WTC11 (cell line): Measurements from ENCODE around the gene SHROOM3. TPM values are rescaled to one million over a fixed set of nuclear protein-coding genes. Genes with fewer than 3 reads are reported as not detected.

Experiments used
- ATAC-seq: fragments of 200-7000 bp; cut with Tn5 transposase; 2 replicates; pipeline ENCODE4 v1.10.0; 2021; ENCODE audit warnings: mild to moderate bottlenecking, moderate library complexity
- CTCF ChIA-PET: fragments of 300-600 bp; sonication (Branson Sonifier 250); formaldehyde crosslinking; loops from one replicate; lab custom pipeline; 2021; ENCODE audit warnings: antibody characterized with exemption; lab: Charles Lee
- POLR2A ChIA-PET: fragments of 350-600 bp; sonication (Branson Sonifier 250); formaldehyde crosslinking; loops from one replicate; lab custom pipeline; 2021; ENCODE audit warnings: antibody characterized with exemption; lab: Charles Lee
- DNase-seq: peaks from one replicate; pipeline ENCODE4 v3.0.0; 2021; ENCODE audit warnings: low spot score
- H3K27ac Mint-ChIP-seq: 2 replicates; pipeline ENCODE4 v1.8.0; 2021; ENCODE audit warnings: mixed read lengths
- H3K27me3 Mint-ChIP-seq: 2 replicates; pipeline ENCODE4 v1.8.0; 2021; ENCODE audit warnings: low read depth, mild to moderate bottlenecking, moderate library complexity, mixed read lengths
- H3K36me3 Mint-ChIP-seq: 2 replicates; pipeline ENCODE4 v1.8.0; 2021; ENCODE audit warnings: mixed read lengths
- H3K4me1 Mint-ChIP-seq: 2 replicates; pipeline ENCODE4 v1.8.0; 2022; ENCODE audit warnings: mixed read lengths
- H3K4me3 Mint-ChIP-seq: 2 replicates; pipeline ENCODE4 v1.8.0; 2021; ENCODE audit warnings: mild to moderate bottlenecking, moderate library complexity, mixed read lengths
- H3K9me3 Mint-ChIP-seq: 2 replicates; pipeline ENCODE4 v1.8.0; 2021; ENCODE audit warnings: mixed read lengths
- CBFB ChIP-seq: sonication (generic); formaldehyde crosslinking; IDR thresholded peaks from 2 replicates; pipeline ENCODE4 v1.8.1; 2022; ENCODE audit warnings: mild to moderate bottlenecking, low read depth, missing genetic modification reagents
- ESRRA ChIP-seq: sonication (generic); formaldehyde crosslinking; IDR thresholded peaks from 2 replicates; pipeline ENCODE4 v1.8.1; 2022; ENCODE audit warnings: mild to moderate bottlenecking, missing genetic modification reagents, borderline replicate concordance
- HMGA2 ChIP-seq: fragments of 250-450 bp; sonication (Bioruptor Pico); IDR thresholded peaks from 2 replicates; pipeline ENCODE4 v1.4.0; 2021; ENCODE audit warnings: mild to moderate bottlenecking, moderate library complexity
- JAZF1 ChIP-seq: fragments of 250-450 bp; sonication (Bioruptor Pico); IDR thresholded peaks from 2 replicates; pipeline ENCODE4 v1.9.0; 2021; ENCODE audit warnings: moderate library complexity, mild to moderate bottlenecking, inconsistent platforms
- KAT7 ChIP-seq: sonication (generic); formaldehyde crosslinking; IDR thresholded peaks from 2 replicates; pipeline ENCODE4 v1.8.1; 2023; ENCODE audit warnings: missing genetic modification reagents, mild to moderate bottlenecking, borderline replicate concordance
- MXD4 ChIP-seq: fragments of 250-450 bp; sonication (Bioruptor Pico); IDR thresholded peaks from 2 replicates; pipeline ENCODE4 v1.8.0; 2021; ENCODE audit warnings: mild to moderate bottlenecking, moderate library complexity, borderline replicate concordance
- NFYB ChIP-seq: sonication (generic); formaldehyde crosslinking; conservative IDR thresholded peaks from 2 replicates; pipeline ENCODE4 v1.8.0; 2022; ENCODE audit warnings: low read depth, missing genetic modification reagents
- NR1H2 ChIP-seq: sonication (generic); formaldehyde crosslinking; IDR thresholded peaks from 2 replicates; pipeline ENCODE4 v1.9.0; 2021; ENCODE audit warnings: mild to moderate bottlenecking, moderate library complexity, missing genetic modification reagents
- RORB ChIP-seq: fragments of 250-450 bp; sonication (Bioruptor Pico); IDR thresholded peaks from 2 replicates; pipeline ENCODE4 v1.9.0; 2021; ENCODE audit warnings: mild to moderate bottlenecking
- SMAD3 ChIP-seq: sonication (generic); formaldehyde crosslinking; IDR thresholded peaks from 2 replicates; pipeline ENCODE4 v1.8.0; 2022; ENCODE audit warnings: missing genetic modification reagents, mild to moderate bottlenecking, borderline replicate concordance
- TP53 ChIP-seq: sonication (generic); formaldehyde crosslinking; IDR thresholded peaks from 2 replicates; pipeline ENCODE4 v1.8.1; 2023; ENCODE audit warnings: mild to moderate bottlenecking, missing genetic modification reagents
- ZNF232 ChIP-seq: sonication (generic); formaldehyde crosslinking; IDR thresholded peaks from 2 replicates; pipeline ENCODE4 v1.8.0; 2022; ENCODE audit warnings: mild to moderate bottlenecking, missing genetic modification reagents
- ZNF396 ChIP-seq: fragments of 250-450 bp; sonication (Bioruptor Pico); IDR thresholded peaks from 2 replicates; pipeline ENCODE4 v1.8.0; 2021; ENCODE audit warnings: mild to moderate bottlenecking, moderate library complexity, borderline replicate concordance
- ZNF423 ChIP-seq: fragments of 250-450 bp; sonication (Bioruptor Pico); IDR thresholded peaks from 2 replicates; pipeline ENCODE4 v2.1.2; 2022; ENCODE audit warnings: mild to moderate bottlenecking, moderate library complexity
- total RNA-seq: library from RNA; stranded (reverse); gene quantifications from 3 replicates; pipeline ENCODE4 v1.2.3, GENCODE V29; 2021
- TF ChIP-seq, protein P1 (sequence below): sonication (generic); formaldehyde crosslinking; IDR thresholded peaks from 2 replicates; pipeline ENCODE4 v1.8.1; 2023; ENCODE audit warnings: mild to moderate bottlenecking, missing genetic modification reagents
- TF ChIP-seq, protein P2 (sequence below): sonication (generic); formaldehyde crosslinking; IDR thresholded peaks from 2 replicates; pipeline ENCODE4 v1.8.1; 2022; ENCODE audit warnings: mild to moderate bottlenecking, moderate library complexity, missing genetic modification reagents
- TF ChIP-seq, protein P3 (sequence below): fragments of 250-450 bp; sonication (Bioruptor Pico); IDR thresholded peaks from 2 replicates; pipeline ENCODE4 v2.1.2; 2022; ENCODE audit warnings: mild to moderate bottlenecking, moderate library complexity
- TF ChIP-seq, protein P4 (sequence below): sonication (generic); formaldehyde crosslinking; IDR thresholded peaks from 2 replicates; pipeline ENCODE4 v1.8.0; 2023; ENCODE audit warnings: missing genetic modification reagents
- TF ChIP-seq, protein P5 (sequence below): sonication (generic); formaldehyde crosslinking; IDR thresholded peaks from 2 replicates; pipeline ENCODE4 v1.8.1; 2023; ENCODE audit warnings: mild to moderate bottlenecking, missing genetic modification reagents, moderate library complexity
- TF ChIP-seq, protein P6 (sequence below): sonication (generic); formaldehyde crosslinking; IDR thresholded peaks from 2 replicates; pipeline ENCODE4 v1.8.1; 2022; ENCODE audit warnings: missing genetic modification reagents, borderline replicate concordance
- TF ChIP-seq, protein P7 (sequence below): sonication (generic); formaldehyde crosslinking; IDR thresholded peaks from 2 replicates; pipeline ENCODE4 v1.8.0; 2022; ENCODE audit warnings: mild to moderate bottlenecking, missing genetic modification reagents
- TF ChIP-seq, protein P8 (sequence below): sonication (generic); formaldehyde crosslinking; conservative IDR thresholded peaks from 2 replicates; pipeline ENCODE4 v1.8.1; 2022; ENCODE audit warnings: mild to moderate bottlenecking, missing genetic modification reagents
- TF ChIP-seq, protein P9 (sequence below): sonication (generic); formaldehyde crosslinking; IDR thresholded peaks from 2 replicates; pipeline ENCODE4 v1.8.0; 2022; ENCODE audit warnings: mild to moderate bottlenecking, missing genetic modification reagents
- TF ChIP-seq, protein P10 (sequence below): sonication (generic); formaldehyde crosslinking; IDR thresholded peaks from 2 replicates; pipeline ENCODE4 v1.8.1; 2023; ENCODE audit warnings: mild to moderate bottlenecking, moderate library complexity, missing genetic modification reagents
- TF ChIP-seq, protein P11 (sequence below): sonication (generic); formaldehyde crosslinking; IDR thresholded peaks from 2 replicates; pipeline ENCODE4 v1.8.1; 2022; ENCODE audit warnings: low read depth, missing genetic modification reagents, borderline replicate concordance

SHROOM3 gene
- total RNA-seq, 1 experiment from 2014 or later, result 71.9 TPM

DNA sequence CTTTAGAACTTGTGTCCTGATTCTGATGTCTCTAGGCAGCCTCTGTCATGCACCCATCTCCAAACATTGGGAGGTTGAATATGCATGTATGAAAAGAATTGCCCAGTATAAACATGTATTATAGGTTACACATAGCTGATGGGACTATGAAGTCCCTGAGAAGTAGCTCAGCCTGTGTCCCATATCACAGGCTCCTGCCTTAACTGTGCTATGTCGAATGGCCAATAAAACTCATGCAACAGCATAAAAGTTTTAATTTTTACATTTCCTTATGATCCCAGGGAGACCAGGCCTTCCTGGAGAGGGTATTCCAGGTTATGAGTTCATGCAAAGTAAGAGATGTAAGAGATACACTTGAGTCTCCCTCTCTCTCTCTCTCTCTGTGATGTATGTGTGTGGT, 217.4 kb downstream of the SHROOM3 start (continued):
- TF ChIP-seq, protein P1, sequence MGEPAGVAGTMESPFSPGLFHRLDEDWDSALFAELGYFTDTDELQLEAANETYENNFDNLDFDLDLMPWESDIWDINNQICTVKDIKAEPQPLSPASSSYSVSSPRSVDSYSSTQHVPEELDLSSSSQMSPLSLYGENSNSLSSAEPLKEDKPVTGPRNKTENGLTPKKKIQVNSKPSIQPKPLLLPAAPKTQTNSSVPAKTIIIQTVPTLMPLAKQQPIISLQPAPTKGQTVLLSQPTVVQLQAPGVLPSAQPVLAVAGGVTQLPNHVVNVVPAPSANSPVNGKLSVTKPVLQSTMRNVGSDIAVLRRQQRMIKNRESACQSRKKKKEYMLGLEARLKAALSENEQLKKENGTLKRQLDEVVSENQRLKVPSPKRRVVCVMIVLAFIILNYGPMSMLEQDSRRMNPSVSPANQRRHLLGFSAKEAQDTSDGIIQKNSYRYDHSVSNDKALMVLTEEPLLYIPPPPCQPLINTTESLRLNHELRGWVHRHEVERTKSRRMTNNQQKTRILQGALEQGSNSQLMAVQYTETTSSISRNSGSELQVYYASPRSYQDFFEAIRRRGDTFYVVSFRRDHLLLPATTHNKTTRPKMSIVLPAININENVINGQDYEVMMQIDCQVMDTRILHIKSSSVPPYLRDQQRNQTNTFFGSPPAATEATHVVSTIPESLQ (CRISPR knock-in tag), result no peak
- TF ChIP-seq MXD4 (no peak), ZNF423 (CRISPR knock-in tag) (no peak), SMAD3 (no peak), ZNF232 (no peak), ESRRA (CRISPR knock-in tag) (no peak), RORB (CRISPR knock-in tag) (no peak)
- TF ChIP-seq, protein P2, sequence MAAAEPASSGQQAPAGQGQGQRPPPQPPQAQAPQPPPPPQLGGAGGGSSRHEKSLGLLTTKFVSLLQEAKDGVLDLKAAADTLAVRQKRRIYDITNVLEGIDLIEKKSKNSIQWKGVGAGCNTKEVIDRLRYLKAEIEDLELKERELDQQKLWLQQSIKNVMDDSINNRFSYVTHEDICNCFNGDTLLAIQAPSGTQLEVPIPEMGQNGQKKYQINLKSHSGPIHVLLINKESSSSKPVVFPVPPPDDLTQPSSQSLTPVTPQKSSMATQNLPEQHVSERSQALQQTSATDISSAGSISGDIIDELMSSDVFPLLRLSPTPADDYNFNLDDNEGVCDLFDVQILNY (CRISPR knock-in tag), result no peak
- TF ChIP-seq, protein P3, sequence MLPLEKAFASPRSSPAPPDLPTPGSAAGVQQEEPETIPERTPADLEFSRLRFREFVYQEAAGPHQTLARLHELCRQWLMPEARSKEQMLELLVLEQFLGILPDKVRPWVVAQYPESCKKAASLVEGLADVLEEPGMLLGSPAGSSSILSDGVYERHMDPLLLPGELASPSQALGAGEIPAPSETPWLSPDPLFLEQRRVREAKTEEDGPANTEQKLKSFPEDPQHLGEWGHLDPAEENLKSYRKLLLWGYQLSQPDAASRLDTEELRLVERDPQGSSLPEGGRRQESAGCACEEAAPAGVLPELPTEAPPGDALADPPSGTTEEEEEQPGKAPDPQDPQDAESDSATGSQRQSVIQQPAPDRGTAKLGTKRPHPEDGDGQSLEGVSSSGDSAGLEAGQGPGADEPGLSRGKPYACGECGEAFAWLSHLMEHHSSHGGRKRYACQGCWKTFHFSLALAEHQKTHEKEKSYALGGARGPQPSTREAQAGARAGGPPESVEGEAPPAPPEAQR (CRISPR knock-in tag), result no peak
- TF ChIP-seq, protein P4, sequence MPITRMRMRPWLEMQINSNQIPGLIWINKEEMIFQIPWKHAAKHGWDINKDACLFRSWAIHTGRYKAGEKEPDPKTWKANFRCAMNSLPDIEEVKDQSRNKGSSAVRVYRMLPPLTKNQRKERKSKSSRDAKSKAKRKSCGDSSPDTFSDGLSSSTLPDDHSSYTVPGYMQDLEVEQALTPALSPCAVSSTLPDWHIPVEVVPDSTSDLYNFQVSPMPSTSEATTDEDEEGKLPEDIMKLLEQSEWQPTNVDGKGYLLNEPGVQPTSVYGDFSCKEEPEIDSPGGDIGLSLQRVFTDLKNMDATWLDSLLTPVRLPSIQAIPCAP (CRISPR knock-in tag), result no peak
- TF ChIP-seq, protein P5, sequence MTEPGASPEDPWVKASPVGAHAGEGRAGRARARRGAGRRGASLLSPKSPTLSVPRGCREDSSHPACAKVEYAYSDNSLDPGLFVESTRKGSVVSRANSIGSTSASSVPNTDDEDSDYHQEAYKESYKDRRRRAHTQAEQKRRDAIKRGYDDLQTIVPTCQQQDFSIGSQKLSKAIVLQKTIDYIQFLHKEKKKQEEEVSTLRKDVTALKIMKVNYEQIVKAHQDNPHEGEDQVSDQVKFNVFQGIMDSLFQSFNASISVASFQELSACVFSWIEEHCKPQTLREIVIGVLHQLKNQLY (CRISPR knock-in tag), result no peak

DNA sequence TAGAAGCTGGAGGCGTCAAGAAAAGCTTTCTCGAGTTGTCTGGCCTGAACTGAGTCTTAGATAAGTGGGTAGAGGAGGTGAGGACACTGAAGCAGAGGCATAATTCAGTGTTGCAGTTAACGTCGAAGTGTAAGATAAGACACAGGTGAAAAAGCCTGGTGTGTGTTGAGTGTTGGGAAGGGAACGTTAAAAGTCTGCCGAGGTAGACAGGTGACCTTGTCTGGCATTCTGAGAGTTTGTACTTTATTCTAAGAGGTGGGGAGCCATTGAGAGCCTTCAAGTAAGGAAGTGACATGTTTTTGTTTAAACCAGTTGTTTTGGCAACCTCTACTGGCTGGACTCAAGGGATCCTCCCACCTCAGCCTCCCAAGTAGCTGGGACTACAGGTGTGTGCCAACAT, 219.1 kb downstream of the SHROOM3 start:
- Mint-ChIP-seq H3K4me3 (no peak overlapping the region), H3K27ac (no peak overlapping the region), H3K4me1 (no peaks in the 10 kb centered on the region), H3K27me3 (peaks cover 3% of the 10 kb centered on the region; the same call in 1 of the 2 replicates), H3K36me3 (0 out of 2 replicates have a peak, but pooled peaks cover 3% of the 10 kb centered on the region), H3K9me3 (peaks cover 10% of the 10 kb centered on the region)
- CTCF ChIA-PET, result no interaction called here
- POLR2A ChIA-PET, result no interaction called here
- DNase-seq (no peak), ATAC-seq (no peak)
- TF ChIP-seq, protein P6, sequence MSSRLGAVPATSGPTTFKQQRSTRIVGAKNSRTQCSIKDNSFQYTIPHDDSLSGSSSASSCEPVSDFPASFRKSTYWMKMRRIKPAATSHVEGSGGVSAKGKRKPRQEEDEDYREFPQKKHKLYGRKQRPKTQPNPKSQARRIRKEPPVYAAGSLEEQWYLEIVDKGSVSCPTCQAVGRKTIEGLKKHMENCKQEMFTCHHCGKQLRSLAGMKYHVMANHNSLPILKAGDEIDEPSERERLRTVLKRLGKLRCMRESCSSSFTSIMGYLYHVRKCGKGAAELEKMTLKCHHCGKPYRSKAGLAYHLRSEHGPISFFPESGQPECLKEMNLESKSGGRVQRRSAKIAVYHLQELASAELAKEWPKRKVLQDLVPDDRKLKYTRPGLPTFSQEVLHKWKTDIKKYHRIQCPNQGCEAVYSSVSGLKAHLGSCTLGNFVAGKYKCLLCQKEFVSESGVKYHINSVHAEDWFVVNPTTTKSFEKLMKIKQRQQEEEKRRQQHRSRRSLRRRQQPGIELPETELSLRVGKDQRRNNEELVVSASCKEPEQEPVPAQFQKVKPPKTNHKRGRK, result no peak
- no peak for TF ChIP-seq JAZF1 (CRISPR knock-in tag)
- no peak for TF ChIP-seq NFYB
- TF ChIP-seq ZNF423 (CRISPR knock-in tag), result no peak
- TF ChIP-seq ZNF396 (CRISPR knock-in tag), result no peak
- TF ChIP-seq, protein P7, sequence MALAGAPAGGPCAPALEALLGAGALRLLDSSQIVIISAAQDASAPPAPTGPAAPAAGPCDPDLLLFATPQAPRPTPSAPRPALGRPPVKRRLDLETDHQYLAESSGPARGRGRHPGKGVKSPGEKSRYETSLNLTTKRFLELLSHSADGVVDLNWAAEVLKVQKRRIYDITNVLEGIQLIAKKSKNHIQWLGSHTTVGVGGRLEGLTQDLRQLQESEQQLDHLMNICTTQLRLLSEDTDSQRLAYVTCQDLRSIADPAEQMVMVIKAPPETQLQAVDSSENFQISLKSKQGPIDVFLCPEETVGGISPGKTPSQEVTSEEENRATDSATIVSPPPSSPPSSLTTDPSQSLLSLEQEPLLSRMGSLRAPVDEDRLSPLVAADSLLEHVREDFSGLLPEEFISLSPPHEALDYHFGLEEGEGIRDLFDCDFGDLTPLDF (CRISPR knock-in tag), result no peak
- no peak for TF ChIP-seq TP53 (CRISPR knock-in tag)
- TF ChIP-seq KAT7, result no peak
- TF ChIP-seq HMGA2, result no peak
- no peak for TF ChIP-seq CBFB (CRISPR knock-in tag)
- TF ChIP-seq, protein P8, sequence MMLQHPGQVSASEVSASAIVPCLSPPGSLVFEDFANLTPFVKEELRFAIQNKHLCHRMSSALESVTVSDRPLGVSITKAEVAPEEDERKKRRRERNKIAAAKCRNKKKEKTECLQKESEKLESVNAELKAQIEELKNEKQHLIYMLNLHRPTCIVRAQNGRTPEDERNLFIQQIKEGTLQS (CRISPR knock-in tag), result no peak
- TF ChIP-seq, protein P9, sequence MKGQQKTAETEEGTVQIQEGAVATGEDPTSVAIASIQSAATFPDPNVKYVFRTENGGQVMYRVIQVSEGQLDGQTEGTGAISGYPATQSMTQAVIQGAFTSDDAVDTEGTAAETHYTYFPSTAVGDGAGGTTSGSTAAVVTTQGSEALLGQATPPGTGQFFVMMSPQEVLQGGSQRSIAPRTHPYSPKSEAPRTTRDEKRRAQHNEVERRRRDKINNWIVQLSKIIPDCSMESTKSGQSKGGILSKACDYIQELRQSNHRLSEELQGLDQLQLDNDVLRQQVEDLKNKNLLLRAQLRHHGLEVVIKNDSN (CRISPR knock-in tag), result no peak
- TF ChIP-seq, protein P10, sequence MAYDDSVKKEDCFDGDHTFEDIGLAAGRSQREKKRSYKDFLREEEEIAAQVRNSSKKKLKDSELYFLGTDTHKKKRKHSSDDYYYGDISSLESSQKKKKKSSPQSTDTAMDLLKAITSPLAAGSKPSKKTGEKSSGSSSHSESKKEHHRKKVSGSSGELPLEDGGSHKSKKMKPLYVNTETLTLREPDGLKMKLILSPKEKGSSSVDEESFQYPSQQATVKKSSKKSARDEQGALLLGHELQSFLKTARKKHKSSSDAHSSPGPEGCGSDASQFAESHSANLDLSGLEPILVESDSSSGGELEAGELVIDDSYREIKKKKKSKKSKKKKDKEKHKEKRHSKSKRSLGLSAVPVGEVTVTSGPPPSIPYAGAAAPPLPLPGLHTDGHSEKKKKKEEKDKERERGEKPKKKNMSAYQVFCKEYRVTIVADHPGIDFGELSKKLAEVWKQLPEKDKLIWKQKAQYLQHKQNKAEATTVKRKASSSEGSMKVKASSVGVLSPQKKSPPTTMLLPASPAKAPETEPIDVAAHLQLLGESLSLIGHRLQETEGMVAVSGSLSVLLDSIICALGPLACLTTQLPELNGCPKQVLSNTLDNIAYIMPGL, result no peak
- TF ChIP-seq NR1H2 (CRISPR knock-in tag), result no peak
- TF ChIP-seq, protein P11, sequence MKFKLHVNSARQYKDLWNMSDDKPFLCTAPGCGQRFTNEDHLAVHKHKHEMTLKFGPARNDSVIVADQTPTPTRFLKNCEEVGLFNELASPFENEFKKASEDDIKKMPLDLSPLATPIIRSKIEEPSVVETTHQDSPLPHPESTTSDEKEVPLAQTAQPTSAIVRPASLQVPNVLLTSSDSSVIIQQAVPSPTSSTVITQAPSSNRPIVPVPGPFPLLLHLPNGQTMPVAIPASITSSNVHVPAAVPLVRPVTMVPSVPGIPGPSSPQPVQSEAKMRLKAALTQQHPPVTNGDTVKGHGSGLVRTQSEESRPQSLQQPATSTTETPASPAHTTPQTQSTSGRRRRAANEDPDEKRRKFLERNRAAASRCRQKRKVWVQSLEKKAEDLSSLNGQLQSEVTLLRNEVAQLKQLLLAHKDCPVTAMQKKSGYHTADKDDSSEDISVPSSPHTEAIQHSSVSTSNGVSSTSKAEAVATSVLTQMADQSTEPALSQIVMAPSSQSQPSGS, result no peak
